Measurements from ENCODE around the gene KRTAP16-1.

Gene KRTAP16-1

GRCh38 chr17:41322903-41323895 is 14.1 kb upstream of the KRTAP16-1 start:
- TF ChIP-seq SPI1 (IDR thresholded peaks at IDR 0.05; ENCODE audit: low read depth, low read length) (no peak), POU2F2 (IDR thresholded peaks at IDR 0.05; ENCODE audit: low read depth, low read length) (no peak), POLR2A (IDR thresholded peaks at IDR 0.05; ENCODE audit: low read depth, low read length) (no peak), TAF1 (IDR thresholded peaks at IDR 0.05; ENCODE audit: low read depth, low read length) (no peak), POLR2AphosphoS5 (IDR thresholded peaks at IDR 0.05; ENCODE audit: low read depth, low read length) (no peak), PAX5 (IDR thresholded peaks at IDR 0.05; ENCODE audit: insufficient read depth, low read length, severe bottlenecking) (no peak)
- FAIRE-seq (no peak), DNase-seq (ENCODE audit: insufficient read length, low spot score) (no peak)

GRCh38 chr17:41322094-41322902 is 13.2 kb upstream of the KRTAP16-1 start:
- no peak for TF ChIP-seq POLR2A (IDR thresholded peaks at IDR 0.05; ENCODE audit: low read depth, low read length)
- TF ChIP-seq POLR2AphosphoS5 (IDR thresholded peaks at IDR 0.05; ENCODE audit: low read depth, low read length), result no peak
- no peak for TF ChIP-seq POU2F2 (IDR thresholded peaks at IDR 0.05; ENCODE audit: low read depth, low read length)
- no peak for TF ChIP-seq TAF1 (IDR thresholded peaks at IDR 0.05; ENCODE audit: low read depth, low read length)
- TF ChIP-seq PAX5 (IDR thresholded peaks at IDR 0.05; ENCODE audit: insufficient read depth, low read length, severe bottlenecking), result no peak
- TF ChIP-seq SPI1 (IDR thresholded peaks at IDR 0.05; ENCODE audit: low read depth, low read length), result no peak
- no peak for DNase-seq (ENCODE audit: insufficient read length, low spot score)
- FAIRE-seq, result peak; percentile 20

GRCh38 chr17:41318231-41318630 is 9.1 kb upstream of the KRTAP16-1 start:
- FAIRE-seq (no peak), DNase-seq (ENCODE audit: insufficient read length, low spot score) (no peak)

GRCh38 chr17:41315814-41316445 is 6.8 kb upstream of the KRTAP16-1 start:
- TF ChIP-seq TAF1 (IDR thresholded peaks at IDR 0.05; ENCODE audit: low read depth, low read length) (no peak), SPI1 (IDR thresholded peaks at IDR 0.05; ENCODE audit: low read depth, low read length) (no peak), POLR2A (IDR thresholded peaks at IDR 0.05; ENCODE audit: low read depth, low read length) (no peak), PAX5 (IDR thresholded peaks at IDR 0.05; ENCODE audit: insufficient read depth, low read length, severe bottlenecking) (no peak), POU2F2 (IDR thresholded peaks at IDR 0.05; ENCODE audit: low read depth, low read length) (no peak), POLR2AphosphoS5 (IDR thresholded peaks at IDR 0.05; ENCODE audit: low read depth, low read length) (no peak)
- no peak for FAIRE-seq
- DNase-seq (ENCODE audit: insufficient read length, low spot score), result no peak

More at GRCh38 chr17:41318231-41318630, 9.1 kb upstream of the KRTAP16-1 start:
- no peak for TF ChIP-seq POLR2AphosphoS5 (IDR thresholded peaks at IDR 0.05; ENCODE audit: low read depth, low read length)
- TF ChIP-seq PAX5 (IDR thresholded peaks at IDR 0.05; ENCODE audit: insufficient read depth, low read length, severe bottlenecking), result no peak
- TF ChIP-seq POLR2A (IDR thresholded peaks at IDR 0.05; ENCODE audit: low read depth, low read length), result no peak
- TF ChIP-seq TAF1 (IDR thresholded peaks at IDR 0.05; ENCODE audit: low read depth, low read length), result no peak
- TF ChIP-seq POU2F2 (IDR thresholded peaks at IDR 0.05; ENCODE audit: low read depth, low read length), result no peak
- TF ChIP-seq SPI1 (IDR thresholded peaks at IDR 0.05; ENCODE audit: low read depth, low read length), result no peak

GRCh38 chr17:41315204-41315794 is 6.2 kb upstream of the KRTAP16-1 start, which contains the start of gene KRTAP17-1:
TSS of gene KRTAP17-1 (minus strand) at chr17:41315710. CDS start at chr17:41315650, 60 bp downstream.
- DNase-seq (ENCODE audit: insufficient read length, low spot score) (no peak), FAIRE-seq (no peak)
- TF ChIP-seq POLR2A (IDR thresholded peaks at IDR 0.05; ENCODE audit: low read depth, low read length) (no peak), TAF1 (IDR thresholded peaks at IDR 0.05; ENCODE audit: low read depth, low read length) (no peak), POLR2AphosphoS5 (IDR thresholded peaks at IDR 0.05; ENCODE audit: low read depth, low read length) (no peak), POU2F2 (IDR thresholded peaks at IDR 0.05; ENCODE audit: low read depth, low read length) (no peak), SPI1 (IDR thresholded peaks at IDR 0.05; ENCODE audit: low read depth, low read length) (no peak), PAX5 (IDR thresholded peaks at IDR 0.05; ENCODE audit: insufficient read depth, low read length, severe bottlenecking) (no peak)

- DNase-seq (ENCODE audit: insufficient read length, low spot score), result no peak
- no peak for FAIRE-seq
- TF ChIP-seq TAF1 (IDR thresholded peaks at IDR 0.05; ENCODE audit: low read depth, low read length) (no peak), POLR2A (IDR thresholded peaks at IDR 0.05; ENCODE audit: low read depth, low read length) (no peak), POLR2AphosphoS5 (IDR thresholded peaks at IDR 0.05; ENCODE audit: low read depth, low read length) (no peak), SPI1 (IDR thresholded peaks at IDR 0.05; ENCODE audit: low read depth, low read length) (no peak), PAX5 (IDR thresholded peaks at IDR 0.05; ENCODE audit: insufficient read depth, low read length, severe bottlenecking) (no peak), POU2F2 (IDR thresholded peaks at IDR 0.05; ENCODE audit: low read depth, low read length) (no peak)
These were observed 2.0 kb upstream of the KRTAP16-1 start for GRCh38 chr17:41311111-41311510.

GRCh38 chr17:41308251-41308917 is 725 bp downstream of the KRTAP16-1 start:
- FAIRE-seq, result no peak

More at GRCh38 chr17:41308251-41308917, 725 bp downstream of the KRTAP16-1 start:
- DNase-seq (ENCODE audit: insufficient read length, low spot score), result no peak
- TF ChIP-seq POU2F2 (IDR thresholded peaks at IDR 0.05; ENCODE audit: low read depth, low read length) (no peak), TAF1 (IDR thresholded peaks at IDR 0.05; ENCODE audit: low read depth, low read length) (no peak), POLR2A (IDR thresholded peaks at IDR 0.05; ENCODE audit: low read depth, low read length) (no peak), PAX5 (IDR thresholded peaks at IDR 0.05; ENCODE audit: insufficient read depth, low read length, severe bottlenecking) (no peak), POLR2AphosphoS5 (IDR thresholded peaks at IDR 0.05; ENCODE audit: low read depth, low read length) (no peak), SPI1 (IDR thresholded peaks at IDR 0.05; ENCODE audit: low read depth, low read length) (no peak)
